Neural crest cell (in vitro differentiated cells): ENCODE measurements around the gene PRKN. TPM values are rescaled to one million over a fixed set of nuclear protein-coding genes. Genes with fewer than 3 reads are reported as not detected.

Experiments used
- DNase-seq: peaks from one replicate; pipeline ENCODE4 v3.0.0; 2021; ENCODE audit warnings: low read depth, mixed read lengths, low spot score
- H3K27ac Mint-ChIP-seq: one replicate; pipeline ENCODE4 v1.8.0; 2021; ENCODE audit warnings: mild to moderate bottlenecking, mixed read lengths; ENCODE audit not compliant: unreplicated experiment
- H3K27me3 Mint-ChIP-seq: 2 replicates; pipeline ENCODE4 v1.8.0; 2021; ENCODE audit warnings: low read depth, mild to moderate bottlenecking, mixed read lengths
- H3K36me3 Mint-ChIP-seq: 2 replicates; pipeline ENCODE4 v1.8.0; 2021; ENCODE audit warnings: low read depth, mild to moderate bottlenecking, mixed read lengths
- H3K4me1 Mint-ChIP-seq: 2 replicates; pipeline ENCODE4 v1.8.0; 2021; ENCODE audit warnings: mixed read lengths
- H3K4me3 Mint-ChIP-seq: one replicate; pipeline ENCODE4 v1.8.0; 2021; ENCODE audit warnings: mild to moderate bottlenecking, mixed read lengths
- H3K9me3 Mint-ChIP-seq: 2 replicates; pipeline ENCODE4 v1.8.0; 2021; ENCODE audit warnings: mixed read lengths
- CTCF ChIP-seq: fragments of 200-600 bp; sonication (generic); conservative IDR thresholded peaks from 2 replicates; pipeline ENCODE4 v1.5.0; 2021; ENCODE audit warnings: antibody characterized with exemption, mild to moderate bottlenecking
- total RNA-seq: library from RNA; stranded (reverse); gene quantifications from 2 replicates; pipeline ENCODE4 v1.2.1, GENCODE V29; 2021

Gene PRKN
- total RNA-seq, 1 donor from 2014 or later: 3.2 TPM

DNA sequence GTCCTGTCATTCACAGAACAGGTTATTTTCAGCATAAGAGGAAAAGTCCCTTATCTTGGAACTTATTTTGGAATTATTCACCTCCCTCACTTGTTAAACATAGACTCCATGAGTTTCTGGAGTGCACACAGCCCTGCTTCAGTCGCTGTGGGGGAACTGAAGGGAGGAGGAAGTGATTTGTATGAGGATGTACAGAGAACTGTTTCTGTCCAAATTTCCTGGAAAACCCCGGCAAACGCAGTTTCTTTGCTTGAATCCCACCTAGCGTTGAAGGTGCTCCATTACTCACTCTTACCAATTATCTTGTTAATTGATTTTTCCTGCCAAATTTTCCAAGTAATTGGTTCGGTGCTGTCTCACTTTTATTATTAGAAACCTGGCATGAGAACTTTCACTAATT is 1375.7 kb downstream of the PRKN start:
- DNase-seq: no peak
- H3K36me3 Mint-ChIP-seq: no peaks in the 10 kb centered on the region
- H3K27me3 Mint-ChIP-seq: no peaks in the 10 kb centered on the region
- no peak for TF ChIP-seq CTCF
- peaks cover 4% of the 10 kb centered on the region for H3K4me1 Mint-ChIP-seq
- H3K27ac Mint-ChIP-seq: no peak overlapping the region
- peaks cover 2% of the 10 kb centered on the region for H3K9me3 Mint-ChIP-seq
- no peak overlapping the region for H3K4me3 Mint-ChIP-seq

DNA sequence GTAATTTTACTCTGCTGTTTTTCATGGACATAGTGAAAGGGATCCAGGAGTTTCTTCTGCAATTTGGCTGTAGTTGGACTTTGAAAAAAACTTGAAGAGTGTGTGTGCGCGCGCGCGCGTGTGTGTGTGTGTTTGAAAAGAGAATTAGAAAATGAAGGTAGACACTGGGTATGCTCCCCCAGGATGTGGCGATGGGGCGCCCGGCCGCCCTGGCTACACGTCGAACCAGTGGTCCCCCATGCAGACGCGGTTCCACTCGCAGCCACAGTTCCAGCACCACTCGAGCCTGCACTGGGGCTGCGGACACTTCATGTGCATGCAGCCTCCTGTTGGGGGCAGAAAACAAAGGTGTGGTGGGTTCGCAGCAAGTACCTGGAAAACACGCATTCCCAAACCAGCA is 1377.7 kb downstream of the PRKN start:
- Mint-ChIP-seq H3K27ac (no peak overlapping the region), H3K9me3 (peaks cover 2% of the 10 kb centered on the region), H3K4me1 (peaks cover 4% of the 10 kb centered on the region)

GRCh38 chr6:161348628-161348994 is 1379.0 kb downstream of the PRKN start:
- Mint-ChIP-seq H3K27ac (no peak overlapping the region), H3K9me3 (peaks cover 2% of the 10 kb centered on the region), H3K27me3 (no peaks in the 10 kb centered on the region), H3K36me3 (no peaks in the 10 kb centered on the region), H3K4me1 (peaks cover 4% of the 10 kb centered on the region), H3K4me3 (no peak overlapping the region)
- DNase-seq: no peak
- TF ChIP-seq CTCF: no peak

More for the DNA sequence above, 1377.7 kb downstream of the PRKN start:
- no peaks in the 10 kb centered on the region for H3K27me3 Mint-ChIP-seq
- H3K4me3 Mint-ChIP-seq: no peak overlapping the region
- DNase-seq: no peak
- no peaks in the 10 kb centered on the region for H3K36me3 Mint-ChIP-seq
- TF ChIP-seq CTCF: no peak

DNA sequence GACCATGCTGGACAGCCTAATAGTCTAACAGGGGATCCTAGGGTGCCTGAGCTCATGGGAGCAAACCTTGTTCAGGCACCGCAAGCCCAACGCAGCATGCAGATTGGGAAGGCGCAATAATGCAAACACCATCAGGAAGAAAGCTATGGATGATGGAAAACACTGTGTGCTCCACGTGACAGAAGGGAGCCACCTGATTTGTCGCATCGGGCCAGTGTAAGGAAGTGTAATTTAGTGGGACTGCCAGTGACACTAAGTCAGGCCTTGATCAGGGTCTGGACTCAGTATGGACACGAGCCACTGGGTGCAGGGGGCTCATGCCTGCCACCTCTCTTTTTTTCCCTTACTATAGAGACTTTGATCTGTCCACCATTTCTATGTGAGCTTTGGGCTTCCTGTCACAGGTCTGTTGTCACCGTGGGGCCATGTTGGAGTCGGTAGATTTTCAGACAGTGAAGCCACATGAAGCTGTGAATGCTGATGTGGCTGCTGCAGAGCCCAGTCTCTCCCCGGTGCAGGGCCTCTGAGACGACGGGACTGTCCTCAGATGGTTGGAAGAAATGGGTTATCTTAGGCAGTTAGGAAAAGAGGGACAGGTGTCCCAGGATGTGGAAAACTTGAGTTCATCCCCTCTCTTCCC is 1379.5 kb downstream of the PRKN start:
- no peak for TF ChIP-seq CTCF
- Mint-ChIP-seq H3K4me3 (no peak overlapping the region), H3K4me1 (peaks cover 2% of the 10 kb centered on the region), H3K36me3 (no peaks in the 10 kb centered on the region), H3K27me3 (no peaks in the 10 kb centered on the region), H3K9me3 (peaks cover 2% of the 10 kb centered on the region), H3K27ac (no peak overlapping the region)
- no peak for DNase-seq

DNA sequence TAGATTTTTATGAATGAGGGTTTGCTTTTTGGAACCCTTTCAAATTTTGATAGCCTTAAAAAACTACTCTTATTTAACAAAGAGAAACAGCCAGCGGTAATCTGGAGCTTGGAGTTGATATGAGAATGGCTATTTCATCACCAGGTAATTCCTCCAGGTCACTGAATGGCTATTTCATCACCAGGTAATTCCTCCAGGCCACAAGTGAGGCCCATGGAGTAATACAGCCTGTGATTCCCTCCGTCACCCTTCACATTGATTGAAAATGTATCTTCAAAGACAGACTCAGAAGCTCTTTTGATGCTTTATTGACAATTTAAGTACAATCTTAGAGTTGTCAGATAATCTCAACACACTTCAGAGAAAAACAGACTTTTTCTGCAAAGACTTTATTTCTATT is 1380.4 kb downstream of the PRKN start:
- no peak overlapping the region for H3K4me3 Mint-ChIP-seq
- no peak for DNase-seq
- H3K4me1 Mint-ChIP-seq: no peaks in the 10 kb centered on the region
- no peak for TF ChIP-seq CTCF
- H3K9me3 Mint-ChIP-seq: peaks cover 2% of the 10 kb centered on the region
- no peaks in the 10 kb centered on the region for H3K36me3 Mint-ChIP-seq
- H3K27me3 Mint-ChIP-seq: no peaks in the 10 kb centered on the region
- H3K27ac Mint-ChIP-seq: no peak overlapping the region

GRCh38 chr6:161346717-161347116 is 1380.8 kb downstream of the PRKN start:
- H3K4me3 Mint-ChIP-seq: no peak overlapping the region
- no peak for DNase-seq
- no peak overlapping the region for H3K27ac Mint-ChIP-seq
- no peaks in the 10 kb centered on the region for H3K4me1 Mint-ChIP-seq
- H3K9me3 Mint-ChIP-seq: peaks cover 2% of the 10 kb centered on the region
- no peak for TF ChIP-seq CTCF
- H3K27me3 Mint-ChIP-seq: no peaks in the 10 kb centered on the region
- H3K36me3 Mint-ChIP-seq: peaks cover under 1% of the 10 kb centered on the region
